ENCODE measurements around the gene ZFYVE28. TPM values are rescaled to one million over a fixed set of nuclear protein-coding genes. Genes with fewer than 3 reads are reported as not detected.

Gene ZFYVE28
- total RNA-seq, 1 donor from 2014 or later: 4.4 TPM

DNA sequence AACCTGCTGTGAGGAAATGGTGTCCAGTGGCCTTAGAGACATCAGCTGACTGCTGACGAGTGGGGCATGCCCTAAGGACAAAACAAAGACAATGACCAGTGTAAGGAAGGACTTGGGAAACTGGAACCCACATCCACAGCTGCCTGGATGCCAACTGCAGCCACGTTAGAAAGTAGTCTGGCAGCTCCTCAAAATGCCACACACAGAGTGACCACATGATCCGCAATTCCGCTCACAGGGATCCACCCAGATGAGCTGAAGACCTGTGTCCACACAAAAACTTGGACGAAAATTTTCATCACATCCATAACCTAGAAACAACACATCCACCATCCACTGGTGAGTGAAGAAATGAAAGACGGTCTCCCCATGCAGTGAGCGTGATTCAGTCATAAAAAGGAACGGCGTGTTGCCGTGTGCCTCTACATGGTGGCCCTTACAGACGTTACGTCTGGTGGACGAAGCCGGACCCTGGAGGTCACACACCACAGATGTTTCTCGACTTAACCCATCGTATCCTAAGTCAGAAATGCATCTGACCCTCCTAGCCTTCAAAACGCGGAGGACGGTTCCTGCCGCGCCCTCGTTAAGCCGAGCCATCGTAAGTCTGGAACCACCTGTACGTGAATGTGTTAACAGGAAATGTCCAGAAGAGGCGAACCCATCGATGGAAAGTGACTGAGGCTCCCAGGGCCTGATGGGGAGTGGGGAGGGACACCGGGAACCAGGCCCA is 115.9 kb downstream of the ZFYVE28 start:
- Mint-ChIP-seq H3K27me3 (peaks cover 2% of the 10 kb centered on the region), H3K36me3 (ENCODE audit: low read depth) (no peaks in the 10 kb centered on the region), H3K4me1 (peaks cover 2% of the 10 kb centered on the region), H3K27ac (no peak overlapping the region), H3K4me3 (no peak overlapping the region), H3K9me3 (peaks cover 5% of the 10 kb centered on the region)
- no peak for DNase-seq
- intact Hi-C loops (cut with micrococcal nuclease): no loop called here

DNA sequence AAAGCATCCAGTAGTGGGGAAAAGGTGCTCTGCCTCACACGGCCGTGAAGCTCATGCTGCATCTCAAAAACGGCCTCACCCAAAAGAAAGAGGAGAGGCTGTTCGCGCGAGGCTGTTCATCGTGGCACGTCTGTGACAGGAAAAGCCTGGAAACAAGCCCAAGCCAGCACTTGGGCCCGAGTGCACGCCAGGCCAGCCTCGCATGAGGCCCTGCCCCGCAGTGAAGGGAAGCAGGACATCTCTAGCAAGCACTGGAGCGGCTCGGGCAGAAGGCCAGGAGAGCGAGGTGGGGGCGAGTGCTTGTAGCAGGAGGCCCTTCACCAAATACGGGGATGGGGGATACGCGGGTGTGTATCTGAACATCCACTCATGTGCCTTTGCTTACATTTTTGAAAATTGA is 116.6 kb downstream of the ZFYVE28 start:
- Mint-ChIP-seq H3K27me3 (peaks cover 4% of the 10 kb centered on the region), H3K4me1 (peaks cover 3% of the 10 kb centered on the region), H3K36me3 (ENCODE audit: low read depth) (no peaks in the 10 kb centered on the region), H3K27ac (no peak overlapping the region), H3K4me3 (no peak overlapping the region), H3K9me3 (peaks cover 2% of the 10 kb centered on the region)
- intact Hi-C loops (cut with micrococcal nuclease): no loop called here
- DNase-seq: no peak

DNA sequence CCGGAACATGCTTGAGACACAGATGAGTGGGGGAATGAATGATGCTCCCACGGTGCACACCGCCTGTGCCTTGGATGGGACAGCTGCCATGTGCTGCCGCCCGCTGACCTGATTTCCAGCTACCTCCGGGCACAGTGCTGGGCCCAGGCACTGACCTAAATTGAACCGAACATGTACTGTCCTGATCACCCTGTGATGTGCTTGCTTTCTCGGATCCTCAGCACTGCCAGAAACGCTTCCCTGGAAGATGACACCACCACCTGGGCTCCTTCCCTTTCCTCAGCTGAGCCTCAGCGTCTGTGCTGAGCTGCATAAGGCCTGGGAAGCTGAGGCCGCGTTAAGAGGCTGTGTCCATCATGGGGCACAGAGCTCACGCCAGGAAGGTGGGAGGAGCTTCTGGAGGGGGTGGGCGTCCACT is 117.2 kb downstream of the ZFYVE28 start:
- peaks cover 4% of the 10 kb centered on the region for H3K27me3 Mint-ChIP-seq
- peaks cover 3% of the 10 kb centered on the region for H3K4me1 Mint-ChIP-seq
- intact Hi-C loops (cut with micrococcal nuclease): no loop called here
- no peaks in the 10 kb centered on the region for H3K36me3 Mint-ChIP-seq (ENCODE audit: low read depth)
- DNase-seq: no peak
- no peak overlapping the region for H3K4me3 Mint-ChIP-seq
- no peaks in the 10 kb centered on the region for H3K9me3 Mint-ChIP-seq
- no peak overlapping the region for H3K27ac Mint-ChIP-seq

DNA sequence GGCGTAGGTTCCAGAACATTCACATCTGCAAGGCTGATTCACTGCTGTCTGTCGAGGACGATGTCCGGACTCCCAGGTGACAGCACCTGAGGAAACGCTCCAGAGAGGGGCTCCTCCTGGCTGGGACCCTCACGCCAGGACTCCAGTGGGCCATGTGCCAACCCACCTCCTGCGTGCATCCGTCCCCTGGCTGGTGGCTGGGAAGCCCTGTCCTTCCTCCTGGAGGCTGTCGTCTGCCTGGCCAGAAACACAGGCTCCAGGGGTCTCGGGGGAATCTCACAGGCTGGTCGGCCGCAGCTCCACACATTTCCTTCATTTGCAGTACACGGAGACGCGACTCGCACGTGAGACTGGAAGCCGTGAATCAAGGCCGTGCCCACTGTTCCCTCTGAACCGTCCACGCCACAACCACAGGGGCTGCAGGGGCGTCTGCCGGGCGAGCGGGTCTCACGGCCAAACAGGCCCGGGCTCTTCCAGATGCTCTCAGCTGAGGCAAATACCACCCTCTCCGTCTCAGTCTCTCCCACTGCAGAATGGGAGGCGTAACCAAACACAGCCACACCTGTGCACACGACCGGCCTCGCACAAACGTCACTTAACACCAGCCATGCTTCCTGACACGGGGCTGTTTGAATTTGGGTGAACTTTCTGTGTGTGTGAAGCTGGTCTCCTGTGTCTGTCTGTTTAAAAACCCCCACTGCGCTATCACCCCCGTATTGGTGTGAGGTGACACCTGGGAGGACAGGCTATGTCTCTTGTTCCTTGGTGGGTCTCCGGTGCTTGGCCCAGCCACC is 117.8 kb downstream of the ZFYVE28 start:
- intact Hi-C loops (cut with micrococcal nuclease): no loop called here
- peaks cover 4% of the 10 kb centered on the region for H3K27me3 Mint-ChIP-seq
- no peak overlapping the region for H3K4me3 Mint-ChIP-seq
- no peak for DNase-seq
- no peaks in the 10 kb centered on the region for H3K36me3 Mint-ChIP-seq (ENCODE audit: low read depth)
- no peaks in the 10 kb centered on the region for H3K9me3 Mint-ChIP-seq
- peaks cover 5% of the 10 kb centered on the region for H3K4me1 Mint-ChIP-seq
- no peak overlapping the region for H3K27ac Mint-ChIP-seq

DNA sequence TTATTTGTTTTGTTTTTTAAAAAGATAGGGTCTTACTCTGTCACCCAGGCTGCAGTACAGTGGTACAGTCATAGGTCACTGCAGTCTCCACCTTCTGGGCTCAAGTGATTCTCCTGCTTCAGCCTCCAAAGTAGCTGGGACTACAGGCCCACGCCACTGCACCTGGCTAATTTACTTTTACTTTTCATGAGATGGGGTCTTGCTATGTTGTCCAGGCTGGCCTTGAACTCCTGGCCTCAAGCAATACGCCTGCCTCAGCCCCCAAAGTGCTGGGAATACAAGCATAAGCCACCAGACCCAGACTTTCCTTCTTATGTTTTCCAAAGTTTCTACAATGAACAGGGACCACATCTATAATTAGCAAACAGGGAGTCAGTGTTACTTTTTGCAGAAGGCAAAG is 118.7 kb downstream of the ZFYVE28 start:
- Mint-ChIP-seq H3K27me3 (peaks cover 4% of the 10 kb centered on the region), H3K9me3 (no peaks in the 10 kb centered on the region), H3K4me3 (no peak overlapping the region), H3K4me1 (peaks cover 7% of the 10 kb centered on the region), H3K27ac (no peak overlapping the region), H3K36me3 (ENCODE audit: low read depth) (no peaks in the 10 kb centered on the region)
- intact Hi-C loops (cut with micrococcal nuclease): no loop called here
- no peak for DNase-seq

DNA sequence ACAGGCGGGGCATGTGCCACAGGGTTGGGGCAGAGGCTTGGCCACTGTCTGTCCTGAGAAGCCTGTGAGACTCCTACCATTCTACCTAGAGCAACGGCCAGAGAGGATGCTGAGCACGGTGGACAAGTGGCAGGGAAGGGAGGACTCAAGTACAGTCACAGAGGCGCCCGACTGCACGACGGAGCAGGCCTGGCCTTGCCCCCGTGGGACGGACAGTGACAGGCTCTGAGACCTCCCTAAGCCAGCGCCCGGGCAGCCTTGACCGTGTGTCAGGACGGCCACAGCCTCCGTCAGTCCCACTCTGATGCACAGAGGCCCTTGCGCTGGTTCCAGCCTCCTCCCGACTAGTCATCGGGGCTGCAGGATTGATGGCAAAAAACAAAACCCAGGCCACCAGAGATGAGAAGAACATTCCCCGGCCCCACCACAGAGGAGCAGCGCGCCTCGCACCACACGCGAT is 119.9 kb downstream of the ZFYVE28 start:
- Mint-ChIP-seq H3K36me3 (ENCODE audit: low read depth) (no peaks in the 10 kb centered on the region), H3K4me1 (peaks cover 7% of the 10 kb centered on the region), H3K4me3 (no peak overlapping the region), H3K27ac (no peak overlapping the region), H3K27me3 (peaks cover 6% of the 10 kb centered on the region), H3K9me3 (no peaks in the 10 kb centered on the region)
- intact Hi-C loops (cut with micrococcal nuclease): no loop called here
- no peak for DNase-seq

DNA sequence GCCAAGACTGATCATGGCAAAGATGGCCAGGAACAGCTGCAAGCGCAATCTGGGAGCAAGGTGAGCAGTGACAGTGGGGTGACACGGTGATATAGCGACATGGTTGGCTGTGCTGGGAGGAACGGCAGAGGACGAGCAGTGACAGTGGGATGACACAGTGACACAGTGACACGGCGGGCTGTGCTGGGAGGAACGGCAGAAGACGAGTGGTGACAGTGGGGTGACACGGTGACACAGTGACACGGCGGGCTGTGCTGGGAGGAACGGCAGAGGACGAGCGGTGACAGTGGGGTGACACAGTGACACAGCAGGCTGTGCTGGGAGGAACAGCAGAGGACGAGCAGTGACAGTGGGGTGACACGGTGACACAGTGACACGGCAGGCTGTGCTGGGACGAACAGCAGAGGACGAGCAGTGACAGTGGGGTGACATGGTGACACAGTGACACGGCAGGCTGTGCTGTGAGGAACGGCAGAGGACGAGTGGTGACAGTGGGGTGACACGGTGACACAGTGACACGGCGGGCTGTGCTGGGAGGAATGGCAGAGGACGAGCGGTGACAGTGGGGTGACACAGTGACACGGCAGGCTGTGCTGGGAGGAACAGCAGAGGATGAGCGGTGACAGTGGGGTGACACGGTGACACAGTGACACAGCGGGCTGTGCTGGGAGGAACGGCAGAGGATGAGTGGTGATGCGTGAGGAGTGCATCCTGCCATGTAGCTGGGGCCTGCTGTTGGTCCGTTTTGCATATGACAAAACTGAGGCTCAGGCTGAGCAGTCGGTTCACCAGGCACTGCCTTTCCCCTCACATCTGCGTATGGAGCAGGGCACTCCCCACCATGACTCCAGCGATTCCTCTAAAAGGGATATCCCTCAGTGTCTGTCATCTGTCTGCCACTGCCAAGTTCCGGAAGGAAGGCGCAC is 120.6 kb downstream of the ZFYVE28 start:
- intact Hi-C loops (cut with micrococcal nuclease): no loop called here
- DNase-seq: no peak

DNA sequence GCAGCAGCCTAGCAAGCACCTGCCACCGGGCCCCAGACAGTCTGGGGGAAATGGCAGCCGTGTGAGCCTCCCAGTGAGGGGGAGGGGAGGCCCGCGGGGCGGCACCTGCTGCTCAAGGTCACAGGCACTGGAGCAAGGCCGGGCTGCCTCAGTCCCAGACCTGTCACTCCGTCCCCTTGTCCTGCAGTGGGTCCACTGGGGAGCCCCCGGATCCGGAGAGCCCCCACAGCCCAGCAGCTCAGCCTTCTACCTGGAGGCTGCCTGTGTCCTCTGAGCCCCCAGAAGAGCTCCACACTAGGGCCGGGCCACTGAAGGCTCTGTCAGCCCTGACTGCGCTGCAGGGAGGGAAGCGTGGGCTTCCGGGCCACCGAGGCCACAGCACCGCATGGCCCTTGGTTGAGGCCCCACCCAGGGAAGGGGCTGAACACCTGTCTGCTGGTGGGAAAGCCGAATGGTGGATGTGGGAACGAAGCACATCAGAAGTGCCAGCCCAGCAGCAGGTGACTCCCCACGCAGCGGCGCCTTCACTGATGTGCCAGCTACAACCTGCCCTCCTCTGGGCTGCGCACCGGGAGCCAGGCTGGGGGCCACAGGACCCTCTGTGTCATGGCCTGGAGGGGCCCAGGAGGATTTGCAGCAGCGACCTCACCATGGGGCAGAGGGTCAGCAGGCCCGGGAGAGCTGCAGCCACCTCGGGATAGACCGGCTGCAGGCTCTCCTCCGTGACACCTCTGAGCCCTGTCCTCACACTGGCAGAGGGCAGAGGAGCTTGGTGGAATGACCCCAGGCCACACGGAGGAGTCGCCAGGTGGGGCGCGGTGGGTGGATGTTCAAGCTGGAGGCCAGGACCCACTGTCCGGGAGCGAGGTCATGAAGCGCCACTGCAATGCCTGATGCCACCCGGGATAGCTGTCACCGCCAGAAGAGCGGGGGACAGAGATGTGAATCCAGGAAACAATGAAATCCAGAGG is 121.5 kb downstream of the ZFYVE28 start:
- no peaks in the 10 kb centered on the region for H3K9me3 Mint-ChIP-seq
- H3K36me3 Mint-ChIP-seq (ENCODE audit: low read depth): no peaks in the 10 kb centered on the region
- peaks cover 9% of the 10 kb centered on the region for H3K4me1 Mint-ChIP-seq
- no peak overlapping the region for H3K27ac Mint-ChIP-seq
- no peak for DNase-seq
- intact Hi-C loops (cut with micrococcal nuclease): no loop called here
- peaks cover 15% of the 10 kb centered on the region for H3K27me3 Mint-ChIP-seq
- H3K4me3 Mint-ChIP-seq: no peak overlapping the region

More for the DNA sequence above, 120.6 kb downstream of the ZFYVE28 start:
- Mint-ChIP-seq H3K9me3 (no peaks in the 10 kb centered on the region), H3K27ac (no peak overlapping the region), H3K36me3 (ENCODE audit: low read depth) (no peaks in the 10 kb centered on the region), H3K4me3 (no peak overlapping the region), H3K4me1 (peaks cover 7% of the 10 kb centered on the region), H3K27me3 (peaks cover 6% of the 10 kb centered on the region)

DNA sequence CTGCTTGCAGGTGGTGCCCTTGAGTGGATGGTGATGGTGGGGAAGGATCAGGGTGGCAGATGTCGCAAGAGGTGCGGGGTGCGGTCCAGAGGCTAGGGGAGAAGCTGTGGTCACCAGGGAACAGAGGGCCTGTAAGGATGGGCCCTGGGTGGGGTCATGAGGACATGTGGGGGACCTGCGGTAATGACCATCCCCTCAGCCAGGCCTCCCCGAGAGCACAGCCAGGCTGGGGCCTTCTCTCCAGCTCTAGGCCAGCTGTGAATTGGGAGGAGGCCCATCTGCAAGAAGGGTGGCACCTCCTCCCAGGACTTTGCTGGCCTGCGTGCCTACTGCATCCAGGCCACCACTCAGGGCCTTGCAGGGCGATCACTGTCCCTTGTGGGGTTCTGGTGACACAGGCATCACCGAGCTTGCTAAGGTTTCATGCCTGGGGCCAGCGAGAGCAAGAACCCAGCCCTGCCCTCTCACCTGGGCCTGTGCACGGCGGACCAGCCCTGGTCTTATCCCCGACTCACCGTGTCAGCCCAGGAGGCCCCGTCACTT is 122.5 kb downstream of the ZFYVE28 start:
- Mint-ChIP-seq H3K9me3 (no peaks in the 10 kb centered on the region), H3K27ac (no peak overlapping the region), H3K4me3 (no peak overlapping the region), H3K4me1 (peaks cover 9% of the 10 kb centered on the region), H3K36me3 (ENCODE audit: low read depth) (no peaks in the 10 kb centered on the region), H3K27me3 (peaks cover 15% of the 10 kb centered on the region)
- no peak for DNase-seq
- intact Hi-C loops (cut with micrococcal nuclease): no loop called here

DNA sequence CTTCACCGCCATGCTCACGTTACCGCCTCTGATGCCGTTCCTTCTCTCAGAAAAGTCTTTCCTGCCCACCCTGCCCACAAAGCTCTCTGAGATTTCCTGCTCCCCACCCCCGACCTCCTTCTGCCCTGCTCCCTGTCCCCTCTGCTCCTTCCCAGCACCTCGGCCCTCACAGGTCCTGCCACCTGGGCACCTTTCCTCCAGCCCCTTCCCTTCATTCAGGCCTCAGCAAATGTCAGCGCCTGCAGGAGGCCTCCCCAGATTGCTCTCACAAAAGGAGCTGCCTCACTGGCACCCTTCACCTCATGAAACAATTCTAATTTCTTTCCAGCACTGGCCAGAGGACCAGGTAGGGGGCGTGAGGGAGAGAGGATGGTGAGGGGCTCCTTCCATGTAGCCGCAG is 122.9 kb downstream of the ZFYVE28 start:
- no peaks in the 10 kb centered on the region for H3K9me3 Mint-ChIP-seq

DNA sequence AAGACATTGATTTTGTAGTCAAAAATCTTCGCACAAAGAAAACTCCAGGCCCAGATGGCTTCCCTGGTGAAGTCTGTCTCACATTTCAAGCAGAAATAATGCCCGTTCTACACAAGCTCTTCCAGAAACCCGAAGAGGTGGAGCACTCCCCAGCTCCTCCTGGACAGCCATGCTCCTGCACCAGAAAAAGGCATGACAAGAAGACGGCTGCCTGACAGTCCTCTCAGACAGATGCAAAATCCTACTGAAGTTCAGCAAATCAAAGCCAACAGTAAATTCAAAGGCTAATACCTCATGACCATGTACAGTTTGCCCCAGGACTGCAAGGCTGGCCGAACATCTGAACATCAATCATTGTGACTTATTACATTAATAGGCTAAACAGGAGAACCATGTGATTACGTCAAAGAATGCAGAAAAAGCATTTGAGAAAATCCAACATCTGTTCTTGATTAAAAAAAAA is 125.8 kb downstream of the ZFYVE28 start:
- intact Hi-C loops (cut with micrococcal nuclease): no loop called here
- H3K27ac Mint-ChIP-seq: no peak overlapping the region
- no peaks in the 10 kb centered on the region for H3K36me3 Mint-ChIP-seq (ENCODE audit: low read depth)
- peaks cover 14% of the 10 kb centered on the region for H3K27me3 Mint-ChIP-seq
- no peaks in the 10 kb centered on the region for H3K9me3 Mint-ChIP-seq
- peaks cover 13% of the 10 kb centered on the region for H3K4me1 Mint-ChIP-seq
- DNase-seq: no peak
- no peak overlapping the region for H3K4me3 Mint-ChIP-seq

More for the DNA sequence above, 122.9 kb downstream of the ZFYVE28 start:
- Mint-ChIP-seq H3K4me1 (peaks cover 13% of the 10 kb centered on the region), H3K4me3 (no peak overlapping the region), H3K27ac (no peak overlapping the region), H3K36me3 (ENCODE audit: low read depth) (no peaks in the 10 kb centered on the region), H3K27me3 (peaks cover 15% of the 10 kb centered on the region)
- no peak for DNase-seq
- intact Hi-C loops (cut with micrococcal nuclease): no loop called here

DNA sequence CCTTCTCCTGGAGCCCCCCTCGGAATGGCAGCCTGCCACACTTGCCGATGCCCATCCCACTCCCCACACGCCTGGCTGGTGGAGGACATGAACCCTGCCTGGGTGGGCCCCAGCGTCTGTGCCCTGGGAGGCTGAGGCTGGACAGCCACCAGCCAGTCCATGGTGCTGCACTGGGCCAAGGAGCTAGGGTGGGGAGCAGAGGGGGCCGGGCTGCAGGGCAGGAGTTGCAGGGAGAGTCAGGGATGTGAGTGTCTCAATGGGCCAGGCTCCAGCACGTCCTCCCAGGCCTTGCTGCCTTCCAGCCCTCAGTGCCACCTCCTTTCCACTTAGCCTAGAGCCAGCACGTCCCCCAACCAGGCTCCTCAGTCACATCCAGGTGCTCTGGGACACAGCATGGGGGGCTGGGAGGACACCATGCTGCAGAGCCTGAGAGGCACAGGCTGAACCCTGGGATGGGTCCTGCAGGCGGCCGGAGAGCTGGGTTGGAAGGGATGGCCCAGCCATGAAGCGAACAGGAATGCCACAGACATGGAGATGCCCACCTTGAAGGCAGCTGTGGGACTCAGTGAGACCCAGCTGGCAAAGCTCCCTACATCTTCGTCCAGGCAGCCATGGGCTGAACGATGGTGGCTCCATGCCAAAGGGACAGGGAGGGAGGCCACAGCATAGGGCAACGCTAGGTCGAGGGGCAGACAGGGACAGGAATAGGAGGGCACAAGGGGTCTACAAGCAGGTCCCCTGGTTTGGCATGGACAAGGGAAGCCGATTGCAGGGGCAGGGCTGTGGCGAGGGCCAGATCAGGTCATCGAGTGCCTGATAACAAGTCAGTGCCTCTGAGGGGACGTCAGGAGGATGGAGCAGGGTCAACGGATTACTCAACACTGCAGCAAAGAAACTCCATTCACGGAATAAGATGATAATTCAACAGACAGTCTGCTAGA is 126.5 kb downstream of the ZFYVE28 start:
- intact Hi-C loops (cut with micrococcal nuclease): no loop called here
- peaks cover 11% of the 10 kb centered on the region for H3K4me1 Mint-ChIP-seq
- no peak overlapping the region for H3K27ac Mint-ChIP-seq
- DNase-seq: no peak
- no peaks in the 10 kb centered on the region for H3K9me3 Mint-ChIP-seq
- H3K36me3 Mint-ChIP-seq (ENCODE audit: low read depth): no peaks in the 10 kb centered on the region
- H3K27me3 Mint-ChIP-seq: peaks cover 11% of the 10 kb centered on the region
- H3K4me3 Mint-ChIP-seq: no peak overlapping the region

Measured in activated CD4-positive, alpha-beta T cell treated with anti-CD3 and anti-CD28 coated beads, Interleukin-2, amount 10 ng/mL, durations not matched to agents 24 days and 14 days (primary cell).